ENCODE results near the gene MFSD11. TPM values are rescaled to one million over a fixed set of nuclear protein-coding genes. Genes with fewer than 3 reads are reported as not detected.

MFSD11 gene
- total and polyA plus RNA-seq, 2 of the 4 experiments (the other 2 are of a cell fraction): 12.3 to 16.1 TPM

DNA sequence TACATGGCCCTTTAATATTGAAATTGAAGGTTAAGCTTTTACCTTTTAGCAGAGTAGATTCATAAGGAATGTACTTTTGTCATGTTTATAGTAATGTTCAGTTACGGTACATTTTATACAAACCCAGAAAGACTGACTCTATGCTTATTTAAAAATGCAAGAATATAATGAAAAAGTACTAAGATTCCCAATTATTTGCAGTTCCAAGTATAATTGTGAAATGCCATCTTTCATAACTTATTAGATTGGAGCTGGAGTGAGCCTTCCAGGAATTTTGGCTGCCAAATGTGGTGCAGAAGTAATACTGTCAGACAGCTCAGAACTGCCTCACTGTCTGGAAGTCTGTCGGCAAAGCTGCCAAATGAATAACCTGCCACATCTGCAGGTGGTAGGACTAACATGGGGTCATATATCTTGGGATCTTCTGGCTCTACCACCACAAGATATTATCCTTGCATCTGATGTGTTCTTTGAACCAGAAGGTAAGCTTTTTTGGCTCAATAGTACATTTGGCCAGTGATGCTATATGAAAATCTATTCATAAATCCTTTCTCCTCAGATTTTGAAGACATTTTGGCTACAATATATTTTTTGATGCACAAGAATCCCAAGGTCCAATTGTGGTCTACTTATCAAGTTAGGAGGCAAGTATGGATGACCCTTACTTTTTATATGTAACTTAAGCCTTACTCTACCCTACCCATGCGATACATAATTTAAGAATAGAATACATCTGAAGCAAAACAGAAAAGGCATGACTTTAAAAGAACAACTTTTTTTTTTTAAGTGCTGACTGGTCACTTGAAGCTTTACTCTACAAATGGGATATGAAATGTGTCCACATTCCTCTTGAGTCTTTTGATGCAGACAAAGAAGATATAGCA is 4.9 kb upstream of the MFSD11 start:
- H3K23ac ChIP-seq (ENCODE audit: low read depth, low read length): no peak overlapping the region
- no peak overlapping the region for H2BK20ac ChIP-seq (ENCODE audit: low read depth, low read length)
- intact Hi-C loops (cut with micrococcal nuclease) (no loop called here), in situ Hi-C loops (cut with MboI; ENCODE audit: low sequenced_read_pairs) (no loop called here), dilution Hi-C loops (cut with HindIII; ENCODE audit: low sequenced_read_pairs, unreplicated experiment) (no loop called here)
- H2BK120ac ChIP-seq (ENCODE audit: low read depth, low read length): no peak overlapping the region
- no peak overlapping the region for H2AK9ac ChIP-seq (replicated peaks; ENCODE audit: low read depth, low read length, poor library complexity)
- no peak overlapping the region for H3K9ac ChIP-seq (ENCODE audit: low read depth, low read length)
- peaks cover 2% of the 10 kb centered on the region for H3K4me1 ChIP-seq (ENCODE audit: control insufficient read depth, insufficient read depth, low read length)
- CTCF ChIA-PET: interaction anchor here (1.3 kb wide), 1 partner anchor 21 kb away, joined by 3 read pairs; no protein-coding TSS in a partner anchor
- peaks cover 16 to 27% of the 10 kb centered on the region in 2 experiments for H3K79me1 ChIP-seq (ENCODE audit: low read depth in 1 of 2, low read length in 2 of 2)
- no peak overlapping the region for H2AFZ ChIP-seq (replicated peaks; ENCODE audit: low read length, poor library complexity)
- no peak for DNase-seq
- no peaks in the 10 kb centered on the region for H3K27me3 ChIP-seq (ENCODE audit: control insufficient read depth, insufficient read depth, low read length)
- H3K14ac ChIP-seq (replicated peaks; ENCODE audit: low read depth, low read length): no peak overlapping the region
- H3K4me3 ChIP-seq (ENCODE audit: insufficient read depth, low read depth, low read length): no peak overlapping the region
- H4K8ac ChIP-seq (ENCODE audit: low read depth in 2 of 2, low read length in 2 of 2): no peak overlapping the region
- H2AK5ac ChIP-seq (ENCODE audit: low read depth, low read length): no peak overlapping the region
- H4K5ac ChIP-seq (ENCODE audit: low read depth, low read length): no peak overlapping the region
- ATAC-seq (ENCODE audit: low read depth): no peak
- no peak overlapping the region for H2BK5ac ChIP-seq (ENCODE audit: low read depth, low read length, poor library complexity, severe bottlenecking)
- no CpG with 5 or more reads among the region's 3 CpGs for WGBS, 2 experiments (ENCODE audit: extremely low coverage in 2 of 2, insufficient read length in 1 of 2)
- no peak overlapping the region for H4K91ac ChIP-seq (ENCODE audit: insufficient read depth, low read depth, low read length)
- H3K9me3 ChIP-seq (ENCODE audit: control insufficient read depth, insufficient read depth, low read length): no peaks in the 10 kb centered on the region
- H4K20me1 ChIP-seq (ENCODE audit: insufficient read depth, low read length): peaks cover 44% of the 10 kb centered on the region
- H2BK15ac ChIP-seq (ENCODE audit: low read depth, low read length): no peak overlapping the region
- BruUV-seq (replicated peaks): no TSS peak
- no peak overlapping the region for H3K18ac ChIP-seq (ENCODE audit: low read depth, low read length)
- H3K9me1 ChIP-seq (ENCODE audit: insufficient read depth, low read length): 0 out of 2 replicates have a peak, but pooled peaks cover under 1% of the 10 kb centered on the region
- H3K27ac ChIP-seq (ENCODE audit: insufficient read depth, low read length): no peak overlapping the region
- POLR2A ChIA-PET (ENCODE audit: unreplicated experiment): interaction anchor here (0.6 kb wide), 1 partner anchor 1096 kb away, joined by 3 read pairs; no protein-coding TSS in a partner anchor
- TF ChIP-seq MAFK (IDR thresholded peaks at IDR 0.05; ENCODE audit: low read depth, low read length) (no peak), CHD1 (IDR thresholded peaks at IDR 0.05; ENCODE audit: low read depth, low read length) (no peak), MAZ (IDR thresholded peaks at IDR 0.05; ENCODE audit: borderline replicate concordance, low read depth, low read length) (no peak), RFX5 (IDR thresholded peaks at IDR 0.05; ENCODE audit: low read depth, low read length) (no peak), CEBPB (IDR thresholded peaks at IDR 0.05; ENCODE audit: low read depth, low read length) (no peak), POLR2A (IDR thresholded peaks at IDR 0.05; ENCODE audit: low read depth, low read length) (no peak; the same call in 1 of the 2 replicates), BHLHE40 (IDR thresholded peaks at IDR 0.05; ENCODE audit: low read depth, low read length) (no peak), SMC3 (IDR thresholded peaks at IDR 0.05; ENCODE audit: low read depth, low read length) (no peak)
- TF ChIP-seq, protein P1, sequence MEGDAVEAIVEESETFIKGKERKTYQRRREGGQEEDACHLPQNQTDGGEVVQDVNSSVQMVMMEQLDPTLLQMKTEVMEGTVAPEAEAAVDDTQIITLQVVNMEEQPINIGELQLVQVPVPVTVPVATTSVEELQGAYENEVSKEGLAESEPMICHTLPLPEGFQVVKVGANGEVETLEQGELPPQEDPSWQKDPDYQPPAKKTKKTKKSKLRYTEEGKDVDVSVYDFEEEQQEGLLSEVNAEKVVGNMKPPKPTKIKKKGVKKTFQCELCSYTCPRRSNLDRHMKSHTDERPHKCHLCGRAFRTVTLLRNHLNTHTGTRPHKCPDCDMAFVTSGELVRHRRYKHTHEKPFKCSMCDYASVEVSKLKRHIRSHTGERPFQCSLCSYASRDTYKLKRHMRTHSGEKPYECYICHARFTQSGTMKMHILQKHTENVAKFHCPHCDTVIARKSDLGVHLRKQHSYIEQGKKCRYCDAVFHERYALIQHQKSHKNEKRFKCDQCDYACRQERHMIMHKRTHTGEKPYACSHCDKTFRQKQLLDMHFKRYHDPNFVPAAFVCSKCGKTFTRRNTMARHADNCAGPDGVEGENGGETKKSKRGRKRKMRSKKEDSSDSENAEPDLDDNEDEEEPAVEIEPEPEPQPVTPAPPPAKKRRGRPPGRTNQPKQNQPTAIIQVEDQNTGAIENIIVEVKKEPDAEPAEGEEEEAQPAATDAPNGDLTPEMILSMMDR (conservative IDR thresholded peaks at IDR 0.05; ENCODE audit: low read depth, low read length): no peak
- TF ChIP-seq, protein P2, sequence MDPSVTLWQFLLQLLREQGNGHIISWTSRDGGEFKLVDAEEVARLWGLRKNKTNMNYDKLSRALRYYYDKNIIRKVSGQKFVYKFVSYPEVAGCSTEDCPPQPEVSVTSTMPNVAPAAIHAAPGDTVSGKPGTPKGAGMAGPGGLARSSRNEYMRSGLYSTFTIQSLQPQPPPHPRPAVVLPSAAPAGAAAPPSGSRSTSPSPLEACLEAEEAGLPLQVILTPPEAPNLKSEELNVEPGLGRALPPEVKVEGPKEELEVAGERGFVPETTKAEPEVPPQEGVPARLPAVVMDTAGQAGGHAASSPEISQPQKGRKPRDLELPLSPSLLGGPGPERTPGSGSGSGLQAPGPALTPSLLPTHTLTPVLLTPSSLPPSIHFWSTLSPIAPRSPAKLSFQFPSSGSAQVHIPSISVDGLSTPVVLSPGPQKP (IDR thresholded peaks at IDR 0.05; ENCODE audit: borderline replicate concordance, low read depth, low read length): no peak
- H3K4me2 ChIP-seq (ENCODE audit: low read depth, low read length): no peak overlapping the region
- no peak overlapping the region for H3K4ac ChIP-seq (ENCODE audit: low read depth, low read length)
- H3K56ac ChIP-seq (ENCODE audit: extremely low read depth, insufficient read depth, low read length): no peak overlapping the region
- H3K36me3 ChIP-seq (ENCODE audit: control insufficient read depth, insufficient read depth, low read length): peaks cover 26% of the 10 kb centered on the region

All from IMR-90 (cell line).